ENCODE results near the gene VCP.

Gene VCP

DNA sequence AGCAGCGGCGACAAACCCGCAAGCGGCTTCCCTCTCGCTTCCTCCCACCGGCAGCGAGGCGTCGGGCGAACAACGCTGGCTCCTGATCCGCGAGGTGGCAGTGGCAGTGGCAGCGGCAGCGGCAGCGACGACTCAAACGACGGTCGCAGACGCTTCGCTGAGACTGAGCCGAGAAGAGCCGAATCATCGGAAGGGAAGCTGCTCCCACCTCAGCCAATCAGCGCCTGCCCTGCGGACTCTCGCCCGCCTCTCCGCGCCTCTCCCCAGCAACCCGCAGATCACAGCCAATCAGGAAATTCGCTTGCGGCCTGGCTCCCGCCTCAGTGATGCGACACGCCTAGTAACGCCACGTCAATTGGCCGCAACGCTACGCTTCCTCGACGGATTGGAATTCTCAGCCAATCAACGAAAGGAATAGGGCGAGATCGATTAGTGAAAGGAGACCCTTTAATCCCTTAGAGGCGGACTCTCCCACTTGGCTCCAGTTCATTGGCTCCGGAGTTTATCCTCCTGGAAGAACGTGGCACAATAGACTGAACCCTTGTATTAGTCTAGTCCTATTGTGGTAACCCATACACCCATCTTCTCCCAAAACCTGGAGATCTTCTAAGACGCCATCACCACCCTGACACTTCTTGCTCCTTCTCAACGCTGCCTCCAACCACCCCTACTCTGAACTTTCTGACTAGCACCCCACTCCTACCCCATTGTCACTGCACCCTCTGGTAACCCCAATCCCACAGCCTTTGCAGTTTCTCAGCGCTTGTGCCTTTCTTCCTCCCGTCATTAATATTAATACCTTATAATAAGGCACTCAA lies at the start of gene VCP:
TSS of gene VCP (minus strand) at position 165 of the 818 bp plus-strand sequence. CDS start 272 bp downstream, outside the sequence.
- TF ChIP-seq CTCF (IDR thresholded peaks at IDR 0.05; ENCODE audit: low read length, missing control alignments): no peak
- H3K4me3 ChIP-seq (replicated peaks; ENCODE audit: low read depth, low read length): peak within 1 kb of the TSS; percentile 97
- DNase-seq (ENCODE audit: low read depth): peak; percentile 100

- peak overlapping the region; percentile 92 for H3K4me3 ChIP-seq (replicated peaks; ENCODE audit: low read depth, low read length)
- peak; percentile 96 for DNase-seq (ENCODE audit: low read depth)
- TF ChIP-seq CTCF (IDR thresholded peaks at IDR 0.05; ENCODE audit: low read length, missing control alignments): peak; percentile 94
Measured at GRCh38 chr9:35116898-35117551, 44.6 kb upstream of the VCP start.

GRCh38 chr9:35116539-35116897 lies 44.1 kb upstream of the VCP start:
- no peak for TF ChIP-seq CTCF (IDR thresholded peaks at IDR 0.05; ENCODE audit: low read length, missing control alignments)
- DNase-seq (ENCODE audit: low read depth): no peak
- peak overlapping the region; percentile 92 for H3K4me3 ChIP-seq (replicated peaks; ENCODE audit: low read depth, low read length)

- DNase-seq (ENCODE audit: low read depth): peak; percentile 98
- peak within 1 kb of the TSS; percentile 92 for H3K4me3 ChIP-seq (replicated peaks; ENCODE audit: low read depth, low read length)
Measured at GRCh38 chr9:35115680-35116538, 43.5 kb upstream of the VCP start, which contains the start of gene ATOSB. Gene ATOSB, minus strand, starts transcription at chr9:35115862. Its CDS starts 7,588 bp downstream, at chr9:35108274.

GRCh38 chr9:35114840-35115628 lies 42.6 kb upstream of the VCP start:
- no peak for TF ChIP-seq CTCF (IDR thresholded peaks at IDR 0.05; ENCODE audit: low read length, missing control alignments)
- peak overlapping the region; percentile 92 for H3K4me3 ChIP-seq (replicated peaks; ENCODE audit: low read depth, low read length)
- peak; percentile 29 for DNase-seq (ENCODE audit: low read depth)

More at GRCh38 chr9:35115680-35116538, 43.5 kb upstream of the VCP start, which contains the start of gene ATOSB:
- TF ChIP-seq CTCF (IDR thresholded peaks at IDR 0.05; ENCODE audit: low read length, missing control alignments): no peak

Data from fibroblast of pulmonary artery (primary cell).